ENCODE measurements around the gene MARCHF9. TPM values are rescaled to one million over a fixed set of nuclear protein-coding genes. Genes with fewer than 3 reads are reported as not detected.
A peak's percentile ranks its signal among the peaks of the same experiment; 100 is the strongest.
"Not testable (repeated sequence)": the region's sequence is repeated elsewhere in the genome, so short reads cannot be mapped to it uniquely, and the experiment has no call there.

Gene MARCHF9
- total RNA-seq, 1 experiment from 2014 or later = 147 TPM

- H3K4me1 ChIP-seq; H3K4me3 ChIP-seq; H3K27me3 ChIP-seq; H3K9me3 ChIP-seq (replicated peaks); H3K27ac ChIP-seq; DNase-seq: not testable (repeated sequence)
- H3K36me3 ChIP-seq = peaks cover 20% of the 10 kb centered on the region
Measured at GRCh38 chr12:57774634-57775033, 19.7 kb downstream of the MARCHF9 start.

DNA sequence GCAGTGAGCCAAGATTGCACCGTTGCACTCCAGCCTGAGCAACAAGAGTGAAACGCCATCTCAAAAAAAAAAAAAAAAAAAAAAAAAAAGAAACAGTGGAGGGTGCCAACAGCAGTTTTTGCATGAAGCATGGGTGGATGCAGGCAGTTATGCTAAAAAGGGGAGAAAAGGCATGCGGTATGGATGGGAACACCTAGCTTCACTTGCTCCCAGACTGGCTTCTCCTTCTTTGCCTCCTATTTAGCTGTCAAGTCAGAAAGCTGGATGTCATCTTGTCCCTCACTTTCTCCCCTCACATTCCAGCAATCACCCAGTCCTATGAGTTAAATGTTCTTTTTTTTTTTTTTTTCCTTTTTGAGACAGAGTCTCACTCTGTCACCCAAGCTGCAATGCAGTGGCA lies 20.1 kb downstream of the MARCHF9 start:
- no peak for DNase-seq
- Histone ChIP-seq H3K4me1 (peaks cover 9% of the 10 kb centered on the region), H3K27me3 (no peaks in the 10 kb centered on the region), H3K36me3 (peaks cover 16% of the 10 kb centered on the region), H3K27ac (no peak overlapping the region), H3K4me3 (no peak overlapping the region), H3K9me3 (replicated peaks) (no peaks in the 10 kb centered on the region)

DNA sequence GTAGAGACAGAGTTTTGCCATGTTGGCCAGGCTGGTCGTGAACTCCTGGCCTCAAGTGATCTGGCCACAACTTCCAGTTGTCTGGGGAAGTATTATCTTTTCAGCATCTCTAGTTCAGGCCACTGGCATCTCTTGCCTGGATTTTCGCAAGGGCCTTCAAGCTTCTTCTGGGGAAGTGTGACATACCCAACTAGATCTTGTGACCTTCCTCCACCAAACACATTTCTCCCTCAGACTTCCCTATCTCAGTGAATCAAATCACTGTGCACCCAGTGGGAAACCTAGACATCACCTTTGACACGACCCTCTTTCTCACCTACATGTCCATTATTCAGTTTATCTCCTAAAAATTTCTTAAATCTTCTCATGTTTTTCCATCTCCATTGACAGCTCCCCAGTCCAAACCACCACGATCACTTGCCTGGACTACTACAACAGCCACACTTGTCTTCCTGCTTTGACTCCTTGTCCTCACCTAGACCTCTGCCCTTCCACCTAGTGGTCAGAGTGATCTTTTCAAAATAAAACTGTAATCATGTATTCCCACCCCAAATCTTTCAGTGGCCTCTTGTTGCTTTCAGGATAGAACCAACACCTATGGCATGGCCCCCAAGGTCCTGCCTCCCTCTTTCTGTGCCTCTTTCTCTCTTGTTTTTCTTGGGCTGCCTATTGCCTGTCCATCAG lies 20.8 kb downstream of the MARCHF9 start:
- Histone ChIP-seq H3K27me3 (no peaks in the 10 kb centered on the region), H3K36me3 (peaks cover 12% of the 10 kb centered on the region), H3K4me3 (no peak overlapping the region), H3K27ac (no peak overlapping the region), H3K9me3 (replicated peaks) (no peaks in the 10 kb centered on the region), H3K4me1 (peaks cover 9% of the 10 kb centered on the region)
- DNase-seq = peak in 1 of 2 experiments; percentile 70

DNA sequence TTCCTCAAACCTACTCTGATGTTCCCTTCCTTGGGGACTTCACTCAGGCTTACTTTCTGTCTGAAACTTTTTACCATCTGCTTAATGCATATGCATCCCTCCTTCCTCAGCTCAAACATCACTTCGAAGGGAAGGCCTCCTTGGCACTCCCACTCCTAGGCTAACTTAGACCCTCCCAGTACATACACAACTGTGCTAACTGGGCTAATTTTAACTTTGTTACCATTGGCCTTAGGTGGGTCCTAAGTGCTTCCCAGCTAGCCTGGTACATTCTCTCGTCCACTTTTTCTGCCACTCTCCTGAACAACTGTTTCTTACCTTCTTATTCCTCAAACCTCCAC lies 21.3 kb downstream of the MARCHF9 start:
- Histone ChIP-seq H3K27ac (no peak overlapping the region), H3K4me3 (no peak overlapping the region), H3K27me3 (no peaks in the 10 kb centered on the region), H3K4me1 (peaks cover 5% of the 10 kb centered on the region; the same call in 1 of the 2 replicates), H3K36me3 (peaks cover 9% of the 10 kb centered on the region), H3K9me3 (replicated peaks) (no peaks in the 10 kb centered on the region)
- DNase-seq = no peak

GRCh38 chr12:57777367-57777766 lies 22.5 kb downstream of the MARCHF9 start:
- no peak for DNase-seq
- Histone ChIP-seq H3K36me3 (peaks cover 9% of the 10 kb centered on the region), H3K4me1 (peaks cover 10% of the 10 kb centered on the region), H3K9me3 (replicated peaks) (no peaks in the 10 kb centered on the region), H3K27me3 (no peaks in the 10 kb centered on the region), H3K27ac (no peak overlapping the region), H3K4me3 (no peak overlapping the region)

- peaks cover 10% of the 10 kb centered on the region for H3K4me1 ChIP-seq
- no peak for DNase-seq
- no peak overlapping the region for H3K27ac ChIP-seq
- no peak overlapping the region for H3K4me3 ChIP-seq
- no peaks in the 10 kb centered on the region for H3K9me3 ChIP-seq (replicated peaks)
- no peaks in the 10 kb centered on the region for H3K27me3 ChIP-seq
- peaks cover 9% of the 10 kb centered on the region for H3K36me3 ChIP-seq
Measured at GRCh38 chr12:57777911-57778310, 23.0 kb downstream of the MARCHF9 start.

GRCh38 chr12:57779736-57780135 lies 24.8 kb downstream of the MARCHF9 start:
- Histone ChIP-seq H3K27me3 (no peaks in the 10 kb centered on the region), H3K4me3 (no peak overlapping the region), H3K4me1 (peaks cover 10% of the 10 kb centered on the region), H3K36me3 (peaks cover 16% of the 10 kb centered on the region), H3K9me3 (replicated peaks) (no peaks in the 10 kb centered on the region), H3K27ac (no peak overlapping the region)
- no peak for DNase-seq

DNA sequence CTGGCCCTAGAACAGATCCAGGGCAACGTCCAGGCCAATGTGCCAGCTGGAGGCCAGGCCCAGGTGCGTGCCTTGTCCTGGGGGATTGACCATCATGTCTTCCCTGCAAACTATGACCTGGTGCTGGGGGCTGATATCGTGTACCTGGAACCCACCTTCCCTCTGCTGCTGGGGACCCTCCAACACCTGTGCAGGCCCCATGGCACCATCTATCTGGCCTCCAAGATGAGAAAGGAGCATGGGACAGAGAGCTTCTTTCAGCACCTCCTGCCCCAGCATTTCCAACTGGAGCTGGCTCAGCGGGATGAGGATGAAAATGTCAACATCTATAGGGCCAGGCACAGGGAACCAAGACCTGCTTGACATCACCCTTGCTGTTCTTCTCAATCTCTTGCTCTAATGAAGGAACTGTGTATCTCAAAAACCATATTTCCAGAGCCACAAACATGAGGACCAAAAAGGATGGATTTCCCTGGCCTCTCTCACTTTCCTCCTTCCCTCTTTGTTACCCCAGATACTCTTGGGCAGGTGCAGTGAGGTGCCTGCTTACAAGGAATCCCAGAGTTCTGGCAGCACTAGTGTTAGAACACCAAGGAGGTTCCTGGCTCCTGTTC lies 25.5 kb downstream of the MARCHF9 start:
- DNase-seq = no peak
- no peaks in the 10 kb centered on the region for H3K27me3 ChIP-seq

GRCh38 chr12:57781244-57781643 lies 26.3 kb downstream of the MARCHF9 start:
- Histone ChIP-seq H3K9me3 (replicated peaks) (no peaks in the 10 kb centered on the region), H3K4me1 (peaks cover 10% of the 10 kb centered on the region), H3K27ac (no peak overlapping the region), H3K36me3 (peaks cover 30% of the 10 kb centered on the region), H3K27me3 (no peaks in the 10 kb centered on the region), H3K4me3 (no peak overlapping the region; the same call in 1 of the 2 replicates)
- DNase-seq = no peak

More for the DNA sequence above, 25.5 kb downstream of the MARCHF9 start:
- Histone ChIP-seq H3K4me1 (peaks cover 10% of the 10 kb centered on the region), H3K36me3 (peaks cover 22% of the 10 kb centered on the region), H3K9me3 (replicated peaks) (no peaks in the 10 kb centered on the region), H3K27ac (no peak overlapping the region), H3K4me3 (no peak overlapping the region)

GRCh38 chr12:57781801-57782200 lies 26.9 kb downstream of the MARCHF9 start:
- Histone ChIP-seq H3K27ac (no peak overlapping the region), H3K36me3 (peaks cover 36% of the 10 kb centered on the region), H3K4me1 (peaks cover 10% of the 10 kb centered on the region), H3K27me3 (no peaks in the 10 kb centered on the region), H3K4me3 (no peak overlapping the region), H3K9me3 (replicated peaks) (no peaks in the 10 kb centered on the region)
- no peak for DNase-seq

DNA sequence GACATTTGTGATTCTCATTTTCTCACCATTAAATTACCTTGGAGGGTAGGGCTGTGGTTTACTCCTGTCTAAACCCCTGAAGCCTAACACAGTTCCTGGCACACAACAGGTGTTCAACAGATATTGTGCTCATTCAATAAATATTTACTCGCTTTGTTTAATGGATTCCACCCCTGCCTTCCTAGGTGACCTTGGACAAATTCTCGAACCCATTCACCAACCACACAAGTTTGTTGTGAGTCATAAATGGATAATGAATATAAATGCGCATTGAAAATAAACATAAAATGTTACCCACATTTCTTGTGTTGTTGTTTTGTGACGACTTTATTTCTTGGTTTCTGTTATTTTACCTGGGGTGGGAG lies 27.3 kb downstream of the MARCHF9 start:
- no peaks in the 10 kb centered on the region for H3K9me3 ChIP-seq (replicated peaks)
- H3K27me3 ChIP-seq = no peaks in the 10 kb centered on the region
- DNase-seq = no peak
- no peak overlapping the region for H3K27ac ChIP-seq
- H3K36me3 ChIP-seq = peaks cover 38% of the 10 kb centered on the region
- peak overlapping the region; percentile 83 for H3K4me3 ChIP-seq
- peaks cover 10% of the 10 kb centered on the region for H3K4me1 ChIP-seq

GRCh38 chr12:57782608-57783465 lies 27.9 kb downstream of the MARCHF9 start, which contains the start of gene TSFM:
TSFM (plus strand) TSS chr12:57782787; CDS start chr12:57782802, 15 bp downstream.
- Histone ChIP-seq H3K27me3 (no peaks in the 10 kb centered on the region), H3K27ac (peak within 1 kb of the TSS; percentile 39), H3K4me1 (peaks cover 10% of the 10 kb centered on the region), H3K36me3 (peaks cover 43% of the 10 kb centered on the region), H3K4me3 (peak within 1 kb of the TSS; percentile 83), H3K9me3 (replicated peaks) (no peaks in the 10 kb centered on the region)
- peak; percentile 100 for DNase-seq

DNA sequence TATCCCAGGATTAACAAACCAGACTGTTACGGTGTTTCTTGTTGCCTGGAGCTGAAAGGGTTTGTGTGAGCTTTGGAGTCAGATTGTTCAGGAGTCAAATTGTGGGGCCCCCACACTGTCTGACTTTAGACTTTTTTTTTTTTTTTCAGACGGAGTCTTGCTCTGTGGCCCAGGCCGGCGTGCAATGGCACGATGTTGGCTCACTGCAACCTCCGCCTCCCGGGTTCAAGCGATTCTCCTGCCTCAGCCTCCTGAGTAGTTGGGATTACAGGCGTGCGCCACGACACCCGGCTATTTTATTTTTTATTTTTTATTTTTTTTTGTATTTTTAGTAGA lies 28.5 kb downstream of the MARCHF9 start:
- Histone ChIP-seq H3K27me3 (no peaks in the 10 kb centered on the region), H3K9me3 (replicated peaks) (no peaks in the 10 kb centered on the region), H3K36me3 (peaks cover 49% of the 10 kb centered on the region), H3K4me3 (peak overlapping the region; percentile 83), H3K4me1 (peaks cover 10% of the 10 kb centered on the region), H3K27ac (peak overlapping the region; percentile 39; the same call in 1 of the 2 replicates)
- DNase-seq = no peak

GRCh38 chr12:57783861-57784260 lies 29.0 kb downstream of the MARCHF9 start:
- H3K4me3 ChIP-seq = 0 out of 2 replicates have a peak overlapping the region, but pooled peaks have one; percentile 0
- H3K36me3 ChIP-seq = peaks cover 52% of the 10 kb centered on the region
- no peak overlapping the region for H3K27ac ChIP-seq
- DNase-seq = no peak
- H3K27me3 ChIP-seq = no peaks in the 10 kb centered on the region
- no peaks in the 10 kb centered on the region for H3K9me3 ChIP-seq (replicated peaks)
- peaks cover 10% of the 10 kb centered on the region for H3K4me1 ChIP-seq

DNA sequence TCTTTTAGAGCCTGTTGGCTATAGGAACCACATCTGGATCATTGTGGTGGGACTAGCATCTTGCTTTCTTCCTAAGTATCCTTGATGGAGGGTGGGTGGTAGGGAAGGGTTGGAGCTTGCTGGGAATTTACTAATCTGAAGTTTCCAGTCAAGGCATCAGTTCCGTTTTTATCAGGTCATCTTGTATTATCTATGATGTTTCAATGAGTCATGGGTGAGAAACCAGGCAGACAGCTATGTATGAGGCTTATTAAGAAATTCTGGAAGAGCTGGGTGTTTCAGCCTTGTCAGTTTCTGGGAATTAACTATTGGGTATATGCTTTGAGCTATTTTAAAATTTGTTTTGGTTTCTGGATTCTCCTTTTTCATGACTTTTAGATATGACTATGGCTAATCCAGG lies 39.0 kb downstream of the MARCHF9 start:
- H3K27ac ChIP-seq = no peak overlapping the region
- H3K27me3 ChIP-seq = no peaks in the 10 kb centered on the region
- no peaks in the 10 kb centered on the region for H3K4me1 ChIP-seq
- no peak overlapping the region for H3K4me3 ChIP-seq
- no peaks in the 10 kb centered on the region for H3K9me3 ChIP-seq (replicated peaks)
- no peak for DNase-seq
- H3K36me3 ChIP-seq = peaks cover 94% of the 10 kb centered on the region

Measured in SJCRH30 (cell line).